ENCODE data around the gene RNASE8.
"Not testable (repeated sequence)": the region's sequence is repeated elsewhere in the genome, so short reads cannot be mapped to it uniquely, and the experiment has no call there.

The RNASE8 gene

GRCh38 chr14:21030531-21030930 lies 27.1 kb upstream of the RNASE8 start:
- no peak for DNase-seq

GRCh38 chr14:21032326-21033132 lies 25.1 kb upstream of the RNASE8 start:
- no peak for DNase-seq

- no peak for DNase-seq
Observed at GRCh38 chr14:21033133-21033698, 24.4 kb upstream of the RNASE8 start.

- DNase-seq: no peak
Observed at GRCh38 chr14:21034707-21035106, 22.9 kb upstream of the RNASE8 start, which contains the start of gene RNASE13. Gene RNASE13, minus strand, starts transcription at chr14:21034807. Its CDS starts 519 bp downstream, at chr14:21034288.

- DNase-seq: no peak
Observed at GRCh38 chr14:21036751-21037150, 20.9 kb upstream of the RNASE8 start.

GRCh38 chr14:21037156-21037555 lies 20.5 kb upstream of the RNASE8 start:
- DNase-seq: no peak

GRCh38 chr14:21038441-21039422 lies 18.9 kb upstream of the RNASE8 start:
- no peak for DNase-seq

GRCh38 chr14:21039585-21040369 lies 17.8 kb upstream of the RNASE8 start:
- no peak for DNase-seq

- no peak for DNase-seq
Observed at GRCh38 chr14:21040370-21040925, 17.2 kb upstream of the RNASE8 start.

- not testable (repeated sequence) for DNase-seq
Observed at GRCh38 chr14:21040941-21041340, 16.7 kb upstream of the RNASE8 start.

GRCh38 chr14:21041676-21042433 lies 15.8 kb upstream of the RNASE8 start, which contains the start of gene RNASE7:
Gene RNASE7, plus strand, starts transcription at chr14:21042362. Its CDS starts 631 bp downstream, at chr14:21042993.
- no peak for DNase-seq

GRCh38 chr14:21042918-21043317 lies 14.7 kb upstream of the RNASE8 start:
- no peak for DNase-seq

- DNase-seq: no peak
Observed at GRCh38 chr14:21043387-21043973, 14.1 kb upstream of the RNASE8 start.

- no peak for DNase-seq
Observed at GRCh38 chr14:21043974-21044618, 13.5 kb upstream of the RNASE8 start.

GRCh38 chr14:21047378-21047781 lies 10.2 kb upstream of the RNASE8 start:
- no peak for DNase-seq

GRCh38 chr14:21048638-21049037 lies 9.0 kb upstream of the RNASE8 start:
- DNase-seq: no peak

GRCh38 chr14:21049271-21049673 lies 8.3 kb upstream of the RNASE8 start:
- no peak for DNase-seq

- no peak for DNase-seq
Observed at GRCh38 chr14:21050597-21050996, 7.0 kb upstream of the RNASE8 start.

- DNase-seq: no peak
Observed at GRCh38 chr14:21053184-21054122, 4.2 kb upstream of the RNASE8 start.
